Measurements from ENCODE around the gene SORBS1.

SORBS1 gene

GRCh38 chr10:95536894-95537541 is 24.2 kb downstream of the SORBS1 start:
- Histone ChIP-seq H3K9me3 (ENCODE audit: control insufficient read depth, insufficient read depth, low read length) (no peaks in the 10 kb centered on the region), H3K36me3 (ENCODE audit: control insufficient read depth, insufficient read depth, low read length) (no peaks in the 10 kb centered on the region), H3K4me1 (ENCODE audit: control insufficient read depth, insufficient read depth, low read length) (peaks cover 18% of the 10 kb centered on the region), H3K27me3 (ENCODE audit: control insufficient read depth, insufficient read depth, low read length) (no peaks in the 10 kb centered on the region), H3K9ac (ENCODE audit: low read depth, low read length) (no peak overlapping the region), H3K4me3 (ENCODE audit: low read depth, low read length) (no peak overlapping the region)

- no peaks in the 10 kb centered on the region for H3K9me3 ChIP-seq (ENCODE audit: control insufficient read depth, insufficient read depth, low read length)
- peaks cover 14% of the 10 kb centered on the region for H3K4me1 ChIP-seq (ENCODE audit: control insufficient read depth, insufficient read depth, low read length)
- H3K36me3 ChIP-seq (ENCODE audit: control insufficient read depth, insufficient read depth, low read length) = no peaks in the 10 kb centered on the region
- no peaks in the 10 kb centered on the region for H3K27me3 ChIP-seq (ENCODE audit: control insufficient read depth, insufficient read depth, low read length)
- no peak overlapping the region for H3K9ac ChIP-seq (ENCODE audit: low read depth, low read length)
- no peak overlapping the region for H3K4me3 ChIP-seq (ENCODE audit: low read depth, low read length)
Observed at GRCh38 chr10:95536017-95536416, 25.2 kb downstream of the SORBS1 start.

- H3K36me3 ChIP-seq (ENCODE audit: control insufficient read depth, insufficient read depth, low read length) = no peaks in the 10 kb centered on the region
- no peaks in the 10 kb centered on the region for H3K9me3 ChIP-seq (ENCODE audit: control insufficient read depth, insufficient read depth, low read length)
- H3K4me3 ChIP-seq (ENCODE audit: low read depth, low read length) = no peak overlapping the region
- peaks cover 11% of the 10 kb centered on the region for H3K4me1 ChIP-seq (ENCODE audit: control insufficient read depth, insufficient read depth, low read length)
- no peak overlapping the region for H3K9ac ChIP-seq (ENCODE audit: low read depth, low read length)
- no peaks in the 10 kb centered on the region for H3K27me3 ChIP-seq (ENCODE audit: control insufficient read depth, insufficient read depth, low read length)
Observed at GRCh38 chr10:95535526-95535925, 25.6 kb downstream of the SORBS1 start.

- no peaks in the 10 kb centered on the region for H3K4me1 ChIP-seq (ENCODE audit: control insufficient read depth, insufficient read depth, low read length)
- no peaks in the 10 kb centered on the region for H3K36me3 ChIP-seq (ENCODE audit: control insufficient read depth, insufficient read depth, low read length)
- no peaks in the 10 kb centered on the region for H3K9me3 ChIP-seq (ENCODE audit: control insufficient read depth, insufficient read depth, low read length)
- H3K4me3 ChIP-seq (ENCODE audit: low read depth, low read length) = no peak overlapping the region
- H3K27me3 ChIP-seq (ENCODE audit: control insufficient read depth, insufficient read depth, low read length) = no peaks in the 10 kb centered on the region
- H3K9ac ChIP-seq (ENCODE audit: low read depth, low read length) = no peak overlapping the region
Observed at GRCh38 chr10:95533590-95533989, 27.6 kb downstream of the SORBS1 start.

GRCh38 chr10:95532536-95532935 is 28.6 kb downstream of the SORBS1 start:
- Histone ChIP-seq H3K27me3 (ENCODE audit: control insufficient read depth, insufficient read depth, low read length) (no peaks in the 10 kb centered on the region), H3K4me1 (ENCODE audit: control insufficient read depth, insufficient read depth, low read length) (no peaks in the 10 kb centered on the region)

GRCh38 chr10:95531994-95532399 is 29.2 kb downstream of the SORBS1 start:
- Histone ChIP-seq H3K27me3 (ENCODE audit: control insufficient read depth, insufficient read depth, low read length) (no peaks in the 10 kb centered on the region), H3K36me3 (ENCODE audit: control insufficient read depth, insufficient read depth, low read length) (no peaks in the 10 kb centered on the region), H3K4me1 (ENCODE audit: control insufficient read depth, insufficient read depth, low read length) (no peaks in the 10 kb centered on the region), H3K4me3 (ENCODE audit: low read depth, low read length) (no peak overlapping the region), H3K9me3 (ENCODE audit: control insufficient read depth, insufficient read depth, low read length) (no peaks in the 10 kb centered on the region), H3K9ac (ENCODE audit: low read depth, low read length) (no peak overlapping the region)

More at GRCh38 chr10:95532536-95532935, 28.6 kb downstream of the SORBS1 start:
- no peak overlapping the region for H3K4me3 ChIP-seq (ENCODE audit: low read depth, low read length)
- no peaks in the 10 kb centered on the region for H3K36me3 ChIP-seq (ENCODE audit: control insufficient read depth, insufficient read depth, low read length)
- H3K9ac ChIP-seq (ENCODE audit: low read depth, low read length) = no peak overlapping the region
- H3K9me3 ChIP-seq (ENCODE audit: control insufficient read depth, insufficient read depth, low read length) = no peaks in the 10 kb centered on the region

- H3K27me3 ChIP-seq (ENCODE audit: control insufficient read depth, insufficient read depth, low read length) = no peaks in the 10 kb centered on the region
- H3K36me3 ChIP-seq (ENCODE audit: control insufficient read depth, insufficient read depth, low read length) = no peaks in the 10 kb centered on the region
- no peak overlapping the region for H3K9ac ChIP-seq (ENCODE audit: low read depth, low read length)
- H3K4me3 ChIP-seq (ENCODE audit: low read depth, low read length) = no peak overlapping the region
- no peaks in the 10 kb centered on the region for H3K4me1 ChIP-seq (ENCODE audit: control insufficient read depth, insufficient read depth, low read length)
- no peaks in the 10 kb centered on the region for H3K9me3 ChIP-seq (ENCODE audit: control insufficient read depth, insufficient read depth, low read length)
Observed at GRCh38 chr10:95531058-95531809, 29.9 kb downstream of the SORBS1 start.

GRCh38 chr10:95530561-95530960 is 30.6 kb downstream of the SORBS1 start:
- Histone ChIP-seq H3K27me3 (ENCODE audit: control insufficient read depth, insufficient read depth, low read length) (no peaks in the 10 kb centered on the region), H3K4me1 (ENCODE audit: control insufficient read depth, insufficient read depth, low read length) (no peaks in the 10 kb centered on the region), H3K4me3 (ENCODE audit: low read depth, low read length) (no peak overlapping the region), H3K9me3 (ENCODE audit: control insufficient read depth, insufficient read depth, low read length) (no peaks in the 10 kb centered on the region), H3K36me3 (ENCODE audit: control insufficient read depth, insufficient read depth, low read length) (no peaks in the 10 kb centered on the region), H3K9ac (ENCODE audit: low read depth, low read length) (no peak overlapping the region)

- no peak overlapping the region for H3K4me3 ChIP-seq (ENCODE audit: low read depth, low read length)
- H3K4me1 ChIP-seq (ENCODE audit: control insufficient read depth, insufficient read depth, low read length) = no peaks in the 10 kb centered on the region
- H3K27me3 ChIP-seq (ENCODE audit: control insufficient read depth, insufficient read depth, low read length) = no peaks in the 10 kb centered on the region
- H3K9me3 ChIP-seq (ENCODE audit: control insufficient read depth, insufficient read depth, low read length) = no peaks in the 10 kb centered on the region
- H3K9ac ChIP-seq (ENCODE audit: low read depth, low read length) = no peak overlapping the region
- H3K36me3 ChIP-seq (ENCODE audit: control insufficient read depth, insufficient read depth, low read length) = no peaks in the 10 kb centered on the region
Observed at GRCh38 chr10:95530029-95530428, 31.1 kb downstream of the SORBS1 start.

GRCh38 chr10:95526044-95526443 is 35.1 kb downstream of the SORBS1 start:
- Histone ChIP-seq H3K4me1 (ENCODE audit: control insufficient read depth, insufficient read depth, low read length) (peaks cover 6% of the 10 kb centered on the region), H3K9me3 (ENCODE audit: control insufficient read depth, insufficient read depth, low read length) (no peaks in the 10 kb centered on the region), H3K27me3 (ENCODE audit: control insufficient read depth, insufficient read depth, low read length) (no peaks in the 10 kb centered on the region), H3K4me3 (ENCODE audit: low read depth, low read length) (no peak overlapping the region), H3K9ac (ENCODE audit: low read depth, low read length) (no peak overlapping the region), H3K36me3 (ENCODE audit: control insufficient read depth, insufficient read depth, low read length) (no peaks in the 10 kb centered on the region)

- Histone ChIP-seq H3K36me3 (ENCODE audit: control insufficient read depth, insufficient read depth, low read length) (no peaks in the 10 kb centered on the region), H3K4me3 (ENCODE audit: low read depth, low read length) (no peak overlapping the region)
Observed at GRCh38 chr10:95525033-95525418, 36.1 kb downstream of the SORBS1 start.

GRCh38 chr10:95524358-95525032 is 36.7 kb downstream of the SORBS1 start:
- Histone ChIP-seq H3K4me3 (ENCODE audit: low read depth, low read length) (no peak overlapping the region), H3K36me3 (ENCODE audit: control insufficient read depth, insufficient read depth, low read length) (no peaks in the 10 kb centered on the region), H3K9me3 (ENCODE audit: control insufficient read depth, insufficient read depth, low read length) (no peaks in the 10 kb centered on the region), H3K9ac (ENCODE audit: low read depth, low read length) (no peak overlapping the region), H3K27me3 (ENCODE audit: control insufficient read depth, insufficient read depth, low read length) (no peaks in the 10 kb centered on the region), H3K4me1 (ENCODE audit: control insufficient read depth, insufficient read depth, low read length) (peaks cover 8% of the 10 kb centered on the region)

More at GRCh38 chr10:95525033-95525418, 36.1 kb downstream of the SORBS1 start:
- no peak overlapping the region for H3K9ac ChIP-seq (ENCODE audit: low read depth, low read length)
- H3K4me1 ChIP-seq (ENCODE audit: control insufficient read depth, insufficient read depth, low read length) = peaks cover 6% of the 10 kb centered on the region
- no peaks in the 10 kb centered on the region for H3K9me3 ChIP-seq (ENCODE audit: control insufficient read depth, insufficient read depth, low read length)
- no peaks in the 10 kb centered on the region for H3K27me3 ChIP-seq (ENCODE audit: control insufficient read depth, insufficient read depth, low read length)

Measured in iPS-15b (cell line).